Endothelial cell of umbilical vein (primary cell): ENCODE results near the gene RLIM. TPM values are rescaled to one million over a fixed set of nuclear protein-coding genes. Genes with fewer than 3 reads are reported as not detected.

ENCODE experiments used
- BruUV-seq: library from RNA; stranded (reverse); fragments of 400-500 nt; replicated peaks from 2 replicates; lab custom pipeline; 2021; lab: Mats Ljungman, UMichigan
- CTCF ChIA-PET: fragments of 300-600, 350-600 bp; sonication (Branson Sonifier 250); formaldehyde crosslinking; loops from one replicate; lab custom pipeline; 2021; ENCODE audit warnings: antibody characterized with exemption, inconsistent platforms; lab: Charles Lee
- POLR2A ChIA-PET: fragments of 300-600, 350-600 bp; sonication (Branson Sonifier 250); formaldehyde crosslinking; loops from one replicate; lab custom pipeline; 2021; ENCODE audit warnings: antibody characterized with exemption, inconsistent platforms; lab: Charles Lee
- DNase-seq: peaks from one replicate; pipeline ENCODE4 v3.0.0-alpha.2; 2011; ENCODE audit warnings: low read depth, low spot score
- FAIRE-seq: peaks from 2 replicates; lab custom pipeline; 2011; peaks lifted over from hg19 to GRCh38; lab: Jason Lieb, UNC
- H2AFZ ChIP-seq: 2 replicates; pipeline ENCODE4 v1.6.0; 2012; ENCODE audit warnings: low read depth, low read length, control low read depth, inconsistent platforms
- H3K27ac ChIP-seq: 2 replicates; pipeline ENCODE4 v1.5.1; 2011; ENCODE audit warnings: low read depth, mild to moderate bottlenecking, control low read depth, low read length, moderate library complexity; ENCODE audit not compliant: insufficient read depth
- H3K27me3 ChIP-seq, 2 experiments: 2 replicates each; pipeline versions ENCODE4 v1.6.0 to v1.6.1; 2011; ENCODE audit warnings: low read length in 2 of 2, mixed read lengths in 1 of 2; ENCODE audit not compliant: control insufficient read depth in 2 of 2, insufficient read depth in 2 of 2
- H3K36me3 ChIP-seq, 2 experiments: 2 replicates in 1 of 2; 3 replicates in 1 of 2; pipeline ENCODE4 v1.5.1; 2011; ENCODE audit warnings: low read length in 2 of 2, mild to moderate bottlenecking in 1 of 2, moderate library complexity in 1 of 2; ENCODE audit not compliant: control insufficient read depth in 2 of 2, insufficient read depth in 2 of 2; ENCODE audit errors: extremely low read depth in 1 of 2
- H3K4me1 ChIP-seq: 3 replicates; pipeline ENCODE4 v1.5.1; 2011; ENCODE audit warnings: mild to moderate bottlenecking, low read length; ENCODE audit not compliant: control insufficient read depth, insufficient read depth; ENCODE audit errors: extremely low read depth
- H3K4me2 ChIP-seq: 2 replicates; pipeline ENCODE4 v1.6.1; 2011; ENCODE audit warnings: low read length, control low read depth, mixed read lengths; ENCODE audit not compliant: insufficient read depth
- H3K4me3 ChIP-seq, 3 experiments: fragments of 200-600 bp in 1 of 3; sonication (generic), shearing (Covaris generic) in 1 of 3; replicated peaks in 1 of 3; 2 replicates each; pipeline ENCODE4 v1.5.1; 2011 to 2016; ENCODE audit warnings: control low read depth in 3 of 3, low read length in 3 of 3, mild to moderate bottlenecking in 2 of 3, inconsistent platforms in 1 of 3, low read depth in 1 of 3, moderate library complexity in 1 of 3; ENCODE audit not compliant: insufficient read depth in 1 of 3
- H3K79me2 ChIP-seq: 2 replicates; pipeline ENCODE4 v1.6.0; 2012; ENCODE audit warnings: low read length, inconsistent platforms; ENCODE audit not compliant: control insufficient read depth, insufficient read depth
- H3K9ac ChIP-seq: replicated peaks from 2 replicates; pipeline ENCODE3; 2011; ENCODE audit warnings: low read length, control low read depth; ENCODE audit not compliant: insufficient read depth; ENCODE audit errors: extremely low read depth
- H3K9me1 ChIP-seq: replicated peaks from 3 replicates; pipeline ENCODE4 v1.6.0; 2011; ENCODE audit warnings: mild to moderate bottlenecking, low read length; ENCODE audit not compliant: control insufficient read depth, insufficient read depth; ENCODE audit errors: extremely low read depth
- H3K9me3 ChIP-seq: replicated peaks from 2 replicates; pipeline ENCODE4 v1.5.1; 2012; ENCODE audit warnings: low read length, inconsistent platforms; ENCODE audit not compliant: control insufficient read depth, insufficient read depth
- H4K20me1 ChIP-seq: replicated peaks from 2 replicates; pipeline ENCODE3; 2011; ENCODE audit warnings: mild to moderate bottlenecking, low read length; ENCODE audit not compliant: control insufficient read depth, insufficient read depth; ENCODE audit errors: extremely low read depth
- CTCF ChIP-seq, 2 donors: IDR thresholded peaks; 1 replicate in 1 of 2; 2 replicates in 1 of 2; pipeline ENCODE4 v1.5.1; 2011; ENCODE audit warnings: low read length in 2 of 2, mild to moderate bottlenecking in 2 of 2, moderate library complexity in 2 of 2, control low read depth in 1 of 2, inconsistent platforms in 1 of 2, low read depth in 1 of 2; ENCODE audit not compliant: insufficient read depth in 1 of 2; ENCODE audit errors: extremely low read depth in 1 of 2
- EZH2 ChIP-seq: IDR thresholded peaks from 2 replicates; pipeline ENCODE4 v1.6.1; 2012; ENCODE audit warnings: borderline replicate concordance, low read depth, mild to moderate bottlenecking, moderate library complexity, low read length, inconsistent platforms; ENCODE audit not compliant: severe bottlenecking
- FOS ChIP-seq: IDR thresholded peaks from 2 replicates; pipeline ENCODE4 v1.6.1; 2011; ENCODE audit warnings: mild to moderate bottlenecking, low read length, moderate library complexity, borderline replicate concordance; ENCODE audit not compliant: insufficient read depth
- GATA2 ChIP-seq: IDR thresholded peaks from 2 replicates; pipeline ENCODE4 v1.7.0; 2011; ENCODE audit warnings: low read depth, mild to moderate bottlenecking, moderate library complexity, mixed read lengths, low read length; ENCODE audit not compliant: insufficient read length, insufficient read depth
- JUN ChIP-seq: IDR thresholded peaks from 2 replicates; pipeline ENCODE4 v1.6.1; 2011; ENCODE audit warnings: borderline replicate concordance, low read depth; ENCODE audit not compliant: insufficient read length, insufficient read depth
- MYC ChIP-seq: IDR thresholded peaks from one replicate; pipeline ENCODE4 v1.6.1; 2011; ENCODE audit warnings: mild to moderate bottlenecking, low read depth, low read length
- POLR2A ChIP-seq: IDR thresholded peaks from 2 replicates; pipeline ENCODE4 v1.6.1; 2012; ENCODE audit warnings: low read depth, mild to moderate bottlenecking, control low read depth, low read length
- POLR2AphosphoS5 ChIP-seq: IDR thresholded peaks from 2 replicates; pipeline ENCODE4 v1.6.1; 2012; ENCODE audit warnings: low read depth, mild to moderate bottlenecking, control low read depth, low read length, moderate library complexity; ENCODE audit not compliant: insufficient read depth
- dilution Hi-C: fragments of 300-500 bp; cut with MboI; formaldehyde crosslinking; loops from one replicate; pipeline ENCODE4 v1.15.0; 2019; ENCODE audit warnings: low sequenced_read_pairs; ENCODE audit not compliant: extremely low pct_ligation_motif_present
- intact Hi-C: fragments of 100-400 bp; cut with micrococcal nuclease; formaldehyde crosslinking; loops from one replicate; pipeline ENCODE4 v1.10.0; 2022
- polyA plus RNA-seq, 4 experiments: library from polyadenylated mRNA; depleted of rRNA in 3 of 4; stranded (reverse) in 3 of 4; unstranded in 1 of 4; fragments of >200 nt; gene quantifications; 2 replicates each; pipeline versions ENCODE4 v1.2.1 to v1.2.3, GENCODE V29; 2011 to 2012; ENCODE audit warnings: missing spikeins in 1 of 4
- total RNA-seq: library from RNA; stranded (reverse); gene quantifications from 2 replicates; pipeline ENCODE4 v1.2.3, GENCODE V29; 2021

Gene RLIM
- total and polyA plus RNA-seq, 2 donors (not counting 3 experiments of a cell fraction or from before 2014, with no cell fraction given): 8.2 to 40.1 TPM

GRCh38 chrX:74536152-74536831, 78.1 kb downstream of the RLIM start:
- CTCF ChIA-PET: interaction anchor here (0.7 to 1.0 kb wide), 2 partner anchors 10 to 116 kb away, joined by 3 read pairs; no protein-coding TSS in a partner anchor
- dilution Hi-C loops (no loop called here), intact Hi-C loops (loop anchor here (1.0 to 5.0 kb wide), 4 partner anchors 14 to 244 kb away; no protein-coding TSS in a partner anchor)
- no peaks in the 10 kb centered on the region for H3K36me3 ChIP-seq
- H3K27me3 ChIP-seq: no peaks in the 10 kb centered on the region
- no peaks in the 10 kb centered on the region for H3K9me1 ChIP-seq
- H3K9ac ChIP-seq: peak overlapping the region; percentile 68
- no peaks in the 10 kb centered on the region for H4K20me1 ChIP-seq
- FAIRE-seq (peak; percentile 96), DNase-seq (peak; percentile 72)
- no peaks in the 10 kb centered on the region for H3K9me3 ChIP-seq
- peak overlapping the region; percentile 68 for H2AFZ ChIP-seq
- TF ChIP-seq MYC (no peak), POLR2A (no peak), EZH2 (no peak), JUN (no peak), CTCF (IDR thresholded peaks at IDR 0.05; ENCODE audit: extremely low read depth in 1 of 2, insufficient read depth in 1 of 2, low read depth in 1 of 2, low read length in 2 of 2) (peak; percentile 23 to 50), POLR2AphosphoS5 (peak; percentile 51), GATA2 (no peak), FOS (no peak)
- H3K4me1 ChIP-seq: peaks cover 9% of the 10 kb centered on the region
- POLR2A ChIA-PET: interaction anchor here (0.6 to 0.9 kb wide), 2 partner anchors 59 to 78 kb away, joined by 3 read pairs; partner anchors contain the start of gene RLIM
- peak overlapping the region; percentile 32 to 46 (median 35) for H3K4me3 ChIP-seq
- BruUV-seq: no TSS peak
- peak overlapping the region; percentile 69 for H3K4me2 ChIP-seq
- peak overlapping the region; percentile 68 for H3K27ac ChIP-seq
- H3K79me2 ChIP-seq: no peaks in the 10 kb centered on the region
